RCC 7860 (cell line): Measurements from ENCODE around the gene PLEKHJ1.

ENCODE experiments used
- DNase-seq: peaks from one replicate; pipeline ENCODE4 v3.0.0-alpha.2; 2015; ENCODE audit warnings: low spot score
- FAIRE-seq: peaks from 2 replicates; lab custom pipeline; 2012; peaks lifted over from hg19 to GRCh38; lab: Jason Lieb, UNC

Gene PLEKHJ1

DNA sequence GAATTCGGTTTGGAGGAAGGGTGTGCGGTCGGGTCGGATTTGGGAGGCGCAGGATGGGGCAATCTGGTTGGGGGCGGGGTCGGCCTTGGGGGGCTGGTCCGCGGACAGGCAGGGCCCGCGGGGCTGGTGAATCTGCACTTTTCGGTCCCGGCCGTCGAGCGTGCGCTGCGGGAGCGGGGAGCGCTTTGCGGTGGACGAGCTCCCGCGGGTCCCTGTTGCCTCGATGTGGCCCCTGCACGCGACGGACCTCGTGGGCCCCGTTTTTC is 34.0 kb upstream of the PLEKHJ1 start:
- DNase-seq: no peak
- no peak for FAIRE-seq

DNA sequence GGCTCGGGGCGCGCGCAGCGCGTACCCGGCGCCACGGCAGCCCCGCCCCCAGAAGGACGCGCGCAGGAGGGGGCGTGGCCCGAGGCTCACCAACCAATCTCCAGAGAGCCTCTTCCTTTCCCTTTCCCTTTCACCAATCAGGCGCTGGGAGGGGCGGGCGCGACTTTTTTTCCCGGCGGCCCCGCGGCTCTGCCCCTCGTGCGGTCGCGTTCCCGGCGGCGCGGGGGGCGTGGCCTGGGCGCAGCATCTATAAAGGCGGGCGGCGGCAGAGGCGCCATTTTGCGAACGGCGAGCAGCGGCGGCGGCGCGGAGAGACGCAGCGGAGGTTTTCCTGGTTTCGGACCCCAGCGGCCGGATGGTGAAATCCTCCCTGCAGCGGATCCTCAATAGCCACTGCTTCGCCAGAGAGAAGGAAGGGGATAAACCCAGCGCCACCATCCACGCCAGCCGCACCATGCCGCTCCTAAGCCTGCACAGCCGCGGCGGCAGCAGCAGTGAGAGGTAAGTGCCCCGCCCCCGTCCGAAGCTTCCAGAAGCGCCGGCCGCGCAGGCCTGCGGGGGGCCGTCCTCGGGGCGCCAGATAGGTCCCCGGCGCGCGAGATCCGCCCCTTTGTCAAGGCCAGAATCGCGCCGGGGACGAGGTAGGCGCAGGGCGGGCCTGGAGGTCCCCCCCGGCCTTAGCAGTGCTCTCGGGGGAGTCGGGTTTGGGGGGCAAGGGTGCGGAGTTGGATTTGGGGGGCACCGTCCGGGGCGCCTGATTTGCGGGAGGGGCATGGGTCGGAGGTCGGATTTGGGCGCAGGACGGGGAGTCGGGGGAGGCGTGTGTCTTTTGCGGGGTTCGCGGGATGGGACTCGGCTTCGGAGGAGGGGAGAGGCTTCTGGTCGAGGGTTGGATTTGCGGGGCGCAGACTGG is 33.4 kb upstream of the PLEKHJ1 start:
- DNase-seq (peak; percentile 93), FAIRE-seq (no peak)

DNA sequence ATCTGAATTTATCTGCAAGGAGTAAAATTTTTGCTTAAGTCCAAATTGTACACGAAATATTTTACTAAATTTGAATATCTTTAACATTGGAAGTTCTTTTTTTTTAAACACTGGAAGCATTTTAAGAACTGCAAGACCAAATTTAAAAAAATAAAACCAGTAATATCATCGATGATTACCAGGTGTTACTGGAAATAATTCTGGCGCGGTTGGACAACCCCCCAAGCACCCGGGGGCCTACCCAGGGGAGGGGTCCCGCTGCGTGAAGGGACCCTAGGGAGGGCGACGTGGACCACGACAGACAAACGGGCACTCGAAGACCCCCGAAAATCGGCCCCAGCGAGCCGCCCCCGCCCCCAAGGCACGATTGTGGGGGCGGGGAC is 32.7 kb upstream of the PLEKHJ1 start:
- FAIRE-seq: no peak
- no peak for DNase-seq

DNA sequence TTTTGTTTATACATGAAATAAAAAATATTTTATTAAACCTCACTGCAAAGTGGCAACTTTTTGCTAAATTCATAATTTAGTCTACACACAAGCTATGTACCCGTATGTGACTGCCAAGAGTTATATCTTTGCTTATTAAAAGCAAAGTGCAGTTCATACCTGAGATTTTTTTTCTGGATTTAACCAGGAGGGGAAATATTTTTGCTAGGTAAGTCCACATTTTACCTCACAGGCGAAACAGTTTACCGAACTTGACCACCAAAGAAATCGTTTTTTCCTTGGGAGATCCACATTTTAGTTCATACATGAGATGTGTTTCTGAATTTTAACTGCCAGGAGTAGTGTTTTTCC is 32.3 kb upstream of the PLEKHJ1 start:
- FAIRE-seq (no peak), DNase-seq (no peak)

DNA sequence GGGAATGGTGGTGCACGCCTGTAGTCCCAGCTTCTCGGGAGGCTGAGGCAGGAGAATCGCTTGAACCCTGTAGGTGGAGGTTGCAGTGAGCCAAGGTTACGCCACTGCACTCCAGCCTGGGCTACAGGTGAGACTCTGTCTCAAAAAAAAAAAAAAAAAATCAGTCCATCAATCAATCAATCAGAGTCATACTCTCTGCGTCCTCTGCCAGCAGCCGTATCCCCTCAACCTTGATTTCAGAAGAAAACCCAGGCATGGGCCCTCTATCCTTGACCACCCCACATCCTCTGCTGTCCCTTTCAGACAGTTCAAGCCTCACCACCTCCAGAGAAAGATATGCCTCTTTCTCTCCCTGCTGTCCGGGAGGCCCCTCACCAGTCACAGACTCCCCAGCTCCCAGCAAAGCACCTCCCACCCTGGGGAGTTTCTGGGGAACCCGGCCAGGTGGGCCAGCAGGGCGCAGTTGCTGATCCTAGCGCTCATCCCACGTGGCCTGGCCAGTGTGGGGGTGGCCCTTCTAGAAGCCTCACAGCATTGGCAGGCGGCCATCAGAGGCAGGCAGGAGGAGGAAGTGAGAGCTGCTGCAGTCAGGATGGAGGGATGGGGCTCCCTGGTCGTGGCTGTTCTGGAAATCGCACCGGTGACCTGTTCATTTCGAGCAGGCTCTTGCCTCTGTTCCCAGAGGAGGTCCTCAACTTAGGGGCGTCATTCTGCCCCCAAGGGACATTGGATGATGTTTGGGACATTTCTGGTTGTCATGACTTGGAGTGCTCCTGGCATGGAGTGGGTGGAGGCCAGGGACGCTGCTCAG is 30.3 kb upstream of the PLEKHJ1 start:
- FAIRE-seq (no peak), DNase-seq (peak; percentile 34)

DNA sequence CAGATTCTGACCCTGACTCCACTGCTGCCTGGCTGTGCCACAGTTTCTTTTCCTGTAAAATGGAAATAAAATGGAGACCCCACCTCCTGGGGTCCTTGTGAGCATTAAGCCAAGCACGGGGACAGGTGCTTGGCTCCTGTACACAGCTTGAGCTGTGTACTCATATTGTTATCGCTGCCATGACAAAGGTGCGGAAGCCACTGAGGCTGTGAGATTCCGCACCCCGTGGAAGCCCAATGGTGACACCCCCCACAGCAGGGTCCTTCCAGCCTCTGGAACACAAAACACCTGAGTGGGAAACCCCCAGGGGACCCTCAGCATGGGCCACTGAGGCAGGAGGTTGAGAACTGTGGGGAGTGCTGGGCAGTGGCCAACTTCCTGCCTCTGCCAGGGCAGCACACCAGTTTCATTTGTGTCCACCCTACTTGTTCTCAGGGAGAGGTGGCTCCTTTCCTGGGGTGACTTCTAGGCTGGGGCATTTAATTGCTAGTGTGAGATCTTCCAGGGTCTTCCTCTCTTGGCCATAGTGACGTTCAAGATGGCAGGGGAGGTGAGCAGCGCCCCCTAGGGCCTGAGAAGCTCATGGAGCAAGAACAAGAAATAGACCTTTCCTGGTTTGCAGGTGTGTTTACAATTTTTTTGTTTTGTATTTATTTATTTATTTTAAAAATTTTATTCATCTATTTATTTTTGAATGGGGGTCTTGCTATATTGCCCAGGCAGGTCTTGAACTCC is 25.5 kb upstream of the PLEKHJ1 start:
- FAIRE-seq (no peak), DNase-seq (no peak)

DNA sequence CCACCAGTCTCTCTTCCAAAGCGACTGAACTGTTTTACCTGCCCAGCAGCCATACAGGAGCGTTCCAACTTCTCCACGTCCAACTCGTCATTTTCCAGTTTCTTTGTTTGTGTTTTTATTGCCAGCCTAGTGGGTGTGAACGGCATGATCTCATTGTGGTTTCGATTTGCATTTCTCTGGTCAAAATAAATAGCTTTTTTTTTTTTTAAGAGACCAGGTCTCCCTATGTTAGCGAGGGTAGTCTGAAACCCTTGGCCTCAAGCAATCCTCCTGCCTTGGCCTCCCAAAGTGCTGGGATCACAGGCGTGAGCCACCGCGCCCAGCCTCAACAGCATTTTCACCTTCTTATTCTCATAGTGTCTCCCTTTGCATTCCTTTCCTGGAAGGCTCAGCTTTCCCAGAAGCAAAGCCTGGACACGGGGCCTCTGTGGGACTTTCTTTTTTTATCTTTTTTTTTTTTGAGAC is 24.2 kb upstream of the PLEKHJ1 start:
- DNase-seq: no peak
- no peak for FAIRE-seq

DNA sequence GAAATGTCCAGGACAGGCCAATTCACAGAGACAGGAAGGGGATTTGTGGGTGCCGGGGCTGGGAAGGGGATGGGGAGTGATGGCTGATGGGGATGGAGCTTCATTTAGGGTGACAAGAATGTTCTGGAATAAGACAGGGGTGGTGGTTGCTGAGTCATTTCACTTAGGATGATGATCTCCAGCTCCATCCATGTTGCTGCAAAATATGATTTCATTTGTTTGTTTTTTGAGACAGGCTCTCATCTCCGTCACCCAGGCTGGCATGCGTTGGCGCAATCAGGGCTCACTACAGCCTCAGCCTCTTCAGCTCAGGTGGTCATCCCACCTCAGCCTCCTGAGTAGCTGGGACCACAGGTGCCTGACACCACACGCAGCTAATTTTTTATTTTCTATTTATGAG is 23.2 kb upstream of the PLEKHJ1 start:
- DNase-seq (no peak), FAIRE-seq (no peak)

DNA sequence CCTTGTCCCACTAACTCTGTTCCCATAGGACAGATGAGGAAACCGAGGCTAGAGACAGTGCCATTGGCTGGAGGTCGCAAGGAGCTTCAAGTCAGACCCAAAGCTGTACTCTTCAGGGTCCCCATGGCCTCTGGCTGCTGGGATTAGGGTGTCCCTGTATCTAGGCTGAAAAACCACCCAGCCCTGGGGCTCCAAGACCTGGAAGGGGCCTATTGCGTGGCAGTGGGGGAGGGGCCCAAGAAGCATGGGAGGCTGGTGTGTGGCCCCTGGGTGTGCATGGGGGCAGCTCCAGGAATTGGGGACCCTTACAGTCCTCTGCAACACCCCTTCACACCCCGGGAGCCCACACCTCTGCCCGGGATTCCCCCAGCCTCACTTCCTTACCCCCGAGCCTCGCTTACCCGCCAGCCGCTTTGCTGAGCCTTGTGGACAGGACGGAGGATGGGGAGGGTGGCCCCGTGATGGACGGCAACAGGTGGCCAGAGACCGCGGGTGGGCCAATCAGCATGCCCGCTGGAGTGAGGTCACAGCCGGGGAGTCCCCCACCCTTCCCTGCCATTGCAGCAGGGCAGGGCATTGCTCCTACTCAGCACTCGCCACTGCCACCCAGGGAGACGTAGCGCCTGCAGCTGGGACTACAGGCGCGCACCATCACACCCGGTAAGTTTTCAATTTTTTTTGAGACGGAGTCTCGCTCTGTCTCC is 20.0 kb upstream of the PLEKHJ1 start, which contains the start of gene JSRP1:
Gene JSRP1, minus strand, starts transcription at position 436 of the 704 bp plus-strand sequence. CDS start 1,103 bp downstream, outside the sequence.
- DNase-seq (no peak), FAIRE-seq (no peak)

DNA sequence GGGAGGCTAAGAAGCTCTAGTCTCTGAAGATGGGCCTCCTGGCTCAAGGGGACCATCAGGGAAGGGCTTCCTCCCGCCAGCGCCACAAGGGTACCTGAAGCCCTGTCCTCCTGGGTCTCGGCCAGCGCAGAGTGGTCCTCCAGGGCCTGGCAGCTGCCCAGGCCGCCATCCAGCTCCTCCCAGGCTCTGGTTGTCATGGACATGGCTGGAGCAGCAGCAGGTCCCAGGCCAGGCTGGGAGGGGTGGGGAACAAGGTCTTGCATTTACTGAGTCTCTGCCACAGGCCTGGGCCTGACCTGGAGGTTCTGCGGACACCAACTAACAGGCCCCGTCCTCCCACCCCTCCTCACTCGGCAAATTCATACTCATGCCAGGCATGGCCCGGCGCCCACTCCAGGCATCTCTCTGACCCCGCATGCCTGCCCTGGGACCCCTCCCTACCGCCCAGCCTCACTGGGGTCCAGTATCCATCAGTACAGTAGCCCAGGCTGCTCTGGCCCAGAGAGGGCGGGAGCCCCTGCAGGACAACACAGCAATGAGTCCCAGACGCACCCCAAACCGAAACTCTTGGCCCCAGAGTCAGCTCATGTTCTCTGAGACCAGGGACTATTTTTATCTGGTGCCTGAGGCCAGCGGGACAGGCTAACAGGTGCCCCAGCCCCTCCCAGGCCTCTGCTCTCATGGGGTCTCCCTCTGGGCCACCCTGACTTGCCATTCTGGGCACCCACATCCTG is 19.1 kb upstream of the PLEKHJ1 start:
- DNase-seq (no peak), FAIRE-seq (no peak)

DNA sequence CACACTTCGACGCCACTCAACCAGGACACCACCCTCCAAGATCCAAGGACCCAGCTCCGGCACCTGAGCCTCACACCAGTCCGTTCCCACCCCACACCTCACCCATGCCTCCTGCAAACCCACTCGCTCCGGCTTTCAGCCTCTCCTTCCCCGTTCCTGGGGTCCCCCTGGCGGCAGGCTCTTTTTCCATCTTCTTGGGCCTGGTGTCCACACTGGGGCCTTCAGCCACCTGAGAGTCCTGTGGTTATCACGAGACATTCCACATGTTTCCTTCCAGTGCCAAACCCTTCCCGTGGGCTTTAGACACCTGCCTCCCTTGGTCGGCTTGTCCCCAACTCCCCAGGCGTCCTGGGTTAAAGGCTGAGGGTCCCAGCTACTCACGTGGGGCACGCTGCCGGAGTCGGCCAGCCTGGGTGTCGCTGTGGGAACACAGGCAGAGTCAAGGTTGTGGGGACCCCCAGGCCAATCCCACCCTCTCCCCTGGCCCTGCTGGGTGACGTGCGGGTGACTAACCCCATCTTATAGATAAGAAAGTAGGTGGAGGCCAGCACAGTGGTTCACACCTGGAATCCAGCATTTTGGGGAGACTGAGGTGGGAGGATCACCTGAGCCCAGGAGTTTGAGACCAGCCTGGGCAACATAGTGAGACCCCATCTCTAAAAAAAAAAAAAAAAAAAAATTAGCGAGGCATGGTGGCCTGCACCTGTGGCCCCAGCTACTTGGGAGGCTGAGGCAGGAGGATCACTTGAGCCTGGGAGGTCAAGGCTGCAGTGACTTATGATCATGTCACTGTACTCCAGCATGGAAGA is 18.1 kb upstream of the PLEKHJ1 start:
- no peak for DNase-seq
- no peak for FAIRE-seq

DNA sequence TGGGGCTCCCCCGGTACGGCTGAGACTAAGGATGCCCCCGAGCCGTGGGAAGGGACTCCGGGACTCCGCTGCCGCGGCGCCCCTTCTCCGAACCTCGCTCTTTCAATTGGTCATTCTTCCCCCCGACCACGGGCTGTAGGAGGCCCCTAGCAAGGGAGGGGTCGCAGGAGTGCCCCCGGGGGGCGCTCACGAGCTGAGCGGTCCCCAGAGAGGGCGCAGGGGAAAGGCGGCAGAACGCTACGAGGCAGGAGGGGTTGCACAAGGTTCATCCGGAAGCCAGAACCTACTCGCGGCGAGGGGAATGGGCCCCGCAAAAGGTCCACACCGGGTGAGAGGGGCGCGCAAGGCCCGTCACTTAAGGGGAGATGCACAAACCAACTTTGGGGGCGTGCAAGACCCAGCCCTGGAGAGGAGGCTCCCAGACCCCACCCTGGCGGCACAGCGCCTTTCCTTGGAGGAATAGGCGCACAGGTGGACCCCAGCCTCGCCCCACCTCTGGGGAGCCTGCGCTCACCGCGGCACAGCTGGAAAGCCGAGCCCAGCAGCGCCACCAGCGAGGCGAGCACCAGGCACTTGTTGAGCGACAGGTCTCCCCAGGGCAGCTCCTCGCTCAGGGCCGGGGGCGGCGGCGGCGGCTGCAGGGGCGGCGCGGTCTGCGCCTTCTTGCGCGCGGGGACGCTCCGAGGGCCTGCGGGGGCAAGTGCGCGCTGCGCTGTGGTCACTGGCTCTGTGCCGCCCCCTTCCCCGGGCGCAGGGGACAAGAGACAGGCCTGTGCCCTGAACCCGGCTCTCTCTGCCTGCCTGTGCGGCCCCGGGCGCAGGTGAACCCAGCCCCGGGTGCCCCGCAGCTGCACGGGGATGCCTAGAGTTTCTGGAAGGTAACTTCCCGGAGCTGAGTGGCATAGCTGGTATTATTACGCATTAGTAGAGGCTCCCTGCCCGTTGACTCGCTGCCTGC is 17.3 kb upstream of the PLEKHJ1 start:
- FAIRE-seq: no peak

DNA sequence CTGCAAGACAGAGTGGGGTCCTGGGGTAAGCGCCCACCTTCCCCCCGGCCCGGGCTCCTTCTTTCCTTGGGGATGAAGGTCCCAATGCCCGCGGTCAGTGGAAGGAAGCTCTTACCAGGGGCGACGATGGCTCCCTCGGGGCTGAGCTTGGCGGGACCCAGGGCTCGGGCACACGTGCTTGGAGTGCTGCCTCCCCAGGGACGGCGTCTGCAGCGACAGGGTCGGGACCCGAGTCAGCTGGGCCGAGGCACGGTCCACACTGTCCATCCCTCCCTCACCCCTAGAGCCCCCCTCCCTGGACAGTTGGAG is 16.6 kb upstream of the PLEKHJ1 start:
- no peak for FAIRE-seq

More for the DNA sequence above, 17.3 kb upstream of the PLEKHJ1 start:
- no peak for DNase-seq

DNA sequence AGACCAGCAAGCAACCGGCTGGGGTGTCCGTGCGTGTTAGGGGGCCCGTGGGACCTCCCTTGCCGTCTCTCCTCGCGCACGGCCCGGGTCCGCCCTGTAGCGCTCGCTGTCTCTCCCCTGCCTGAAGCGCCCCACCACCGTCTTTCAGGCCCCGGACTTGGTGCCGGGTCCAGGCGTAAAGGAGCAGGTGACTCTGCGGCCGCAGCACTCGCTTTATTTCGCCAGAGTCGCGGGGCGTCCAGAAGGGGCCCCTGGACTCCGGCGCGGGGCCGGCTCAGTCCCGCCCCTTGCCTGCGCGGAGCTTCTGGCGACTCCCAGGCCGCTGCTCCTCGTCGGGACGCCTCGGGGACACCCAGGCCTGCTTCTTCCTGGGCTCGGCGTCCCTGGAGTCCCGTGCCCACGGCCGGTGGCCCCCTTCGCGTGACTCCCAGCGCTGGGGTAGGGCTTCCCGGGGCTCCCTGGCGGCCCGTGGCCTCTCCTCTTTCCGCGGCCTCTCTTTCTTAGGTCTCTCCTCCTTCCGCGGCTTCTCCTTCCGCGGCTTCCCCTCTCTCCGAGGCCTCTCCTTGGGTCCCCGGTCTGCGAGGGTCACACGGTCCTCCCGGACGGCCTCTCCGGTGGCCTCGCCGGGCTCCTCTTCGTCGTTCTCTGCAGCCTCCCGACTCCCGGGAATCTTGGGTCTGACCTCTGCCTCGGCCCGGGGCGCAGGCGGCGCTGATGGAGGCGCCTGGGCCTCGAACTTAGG is 16.1 kb upstream of the PLEKHJ1 start:
- DNase-seq: no peak
- no peak for FAIRE-seq

More for the DNA sequence above, 16.6 kb upstream of the PLEKHJ1 start:
- no peak for DNase-seq

DNA sequence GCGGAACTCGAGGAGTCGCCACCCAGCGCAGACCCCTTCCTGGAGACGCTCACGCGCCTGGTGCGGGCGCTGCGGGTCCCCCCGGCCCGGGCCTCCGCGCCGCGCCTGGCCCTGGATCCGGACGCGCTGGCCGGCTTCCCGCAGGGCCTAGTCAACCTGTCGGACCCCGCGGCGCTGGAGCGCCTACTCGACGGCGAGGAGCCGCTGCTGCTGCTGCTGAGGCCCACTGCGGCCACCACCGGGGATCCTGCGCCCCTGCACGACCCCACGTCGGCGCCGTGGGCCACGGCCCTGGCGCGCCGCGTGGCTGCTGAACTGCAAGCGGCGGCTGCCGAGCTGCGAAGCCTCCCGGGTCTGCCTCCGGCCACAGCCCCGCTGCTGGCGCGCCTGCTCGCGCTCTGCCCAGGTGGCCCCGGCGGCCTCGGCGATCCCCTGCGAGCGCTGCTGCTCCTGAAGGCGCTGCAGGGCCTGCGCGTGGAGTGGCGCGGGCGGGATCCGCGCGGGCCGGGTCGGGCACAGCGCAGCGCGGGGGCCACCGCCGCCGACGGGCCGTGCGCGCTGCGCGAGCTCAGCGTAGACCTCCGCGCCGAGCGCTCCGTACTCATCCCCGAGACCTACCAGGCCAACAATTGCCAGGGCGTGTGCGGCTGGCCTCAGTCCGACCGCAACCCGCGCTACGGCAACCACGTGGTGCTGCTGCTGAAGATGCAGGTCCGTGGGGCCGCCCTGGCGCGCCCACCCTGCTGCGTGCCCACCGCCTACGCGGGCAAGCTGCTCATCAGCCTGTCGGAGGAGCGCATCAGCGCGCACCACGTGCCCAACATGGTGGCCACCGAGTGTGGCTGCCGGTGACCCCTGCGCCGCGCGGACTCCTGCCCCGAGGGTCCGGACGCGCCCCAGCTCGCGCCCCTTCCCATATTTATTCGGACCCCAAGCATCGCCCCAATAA is 15.3 kb upstream of the PLEKHJ1 start:
- DNase-seq (no peak), FAIRE-seq (no peak)

DNA sequence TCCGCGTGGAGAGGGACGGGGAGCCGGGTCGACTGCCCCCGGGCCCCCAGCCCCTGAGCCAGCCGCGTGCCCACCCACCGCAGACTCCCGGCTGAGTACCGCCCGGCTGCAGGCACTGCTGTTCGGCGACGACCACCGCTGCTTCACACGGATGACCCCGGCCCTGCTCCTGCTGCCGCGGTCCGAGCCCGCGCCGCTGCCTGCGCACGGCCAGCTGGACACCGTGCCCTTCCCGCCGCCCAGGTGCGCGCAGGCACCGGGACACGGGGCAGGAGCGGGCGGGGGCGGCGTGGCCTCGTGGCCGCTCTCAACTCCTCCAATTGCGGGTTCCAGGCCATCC is 14.6 kb upstream of the PLEKHJ1 start:
- FAIRE-seq: no peak
- no peak for DNase-seq
